GM10248 (cell line): ENCODE results near the gene HFE.

Source experiments
- CTCF ChIA-PET: fragments of 300-600 bp; sonication (Branson Sonifier 250); formaldehyde crosslinking; extraction: SDS; loops from one replicate; lab custom pipeline; 2021; ENCODE audit warnings: antibody characterized with exemption; lab: Yijun Ruan, JAX
- POLR2A ChIA-PET: fragments of 350-650 bp; sonication (Branson Sonifier 250); formaldehyde crosslinking; extraction: SDS; loops from one replicate; lab custom pipeline; 2020; ENCODE audit warnings: antibody characterized with exemption; lab: Yijun Ruan, JAX
- DNase-seq: peaks from one replicate; pipeline ENCODE4 v3.0.0; 2012; ENCODE audit errors: extremely low spot score
- CTCF ChIP-seq: IDR thresholded peaks from 2 replicates; pipeline ENCODE4 v1.5.1; 2012; ENCODE audit warnings: mild to moderate bottlenecking, low read depth; ENCODE audit errors: extremely low read depth, missing control alignments, control extremely low read depth

Gene HFE

GRCh38 chr6:26123947-26124780 is 36.9 kb downstream of the HFE start:
- no peak for TF ChIP-seq CTCF
- POLR2A ChIA-PET: interaction anchor here (0.5 to 5.2 kb wide), 47 partner anchors 9 to 1769 kb away, joined by 3 to 211 read pairs (median 7); partner anchors contain the start of gene HFE
- DNase-seq: peak; percentile 93
- CTCF ChIA-PET: interaction anchor here (0.7 to 4.3 kb wide), 18 partner anchors 9 to 471 kb away, joined by 3 to 28 read pairs (median 5); a partner anchor contains a TSS

- DNase-seq: no peak
- POLR2A ChIA-PET: interaction anchor here (1.1 to 5.2 kb wide), 25 partner anchors 9 to 1768 kb away, joined by 4 to 211 read pairs (median 9); partner anchors contain the start of gene HFE
- CTCF ChIA-PET: interaction anchor here (1.0 to 4.3 kb wide), 11 partner anchors 8 to 471 kb away, joined by 3 to 28 read pairs (median 6); a partner anchor contains a TSS
These were observed 37.8 kb downstream of the HFE start for GRCh38 chr6:26124781-26125685.

GRCh38 chr6:26126394-26127235 is 39.4 kb downstream of the HFE start:
- ChIA-PET POLR2A (interaction anchor here (0.6 to 5.2 kb wide), 7 partner anchors 22 to 1743 kb away, joined by 3 to 211 read pairs (median 4); a partner anchor contains a TSS), CTCF (interaction anchor here (1.0 to 4.3 kb wide), 5 partner anchors 21 to 377 kb away, joined by 3 to 28 read pairs (median 3); a partner anchor contains a TSS)
- no peak for TF ChIP-seq CTCF
- DNase-seq: no peak

More at GRCh38 chr6:26124781-26125685, 37.8 kb downstream of the HFE start:
- TF ChIP-seq CTCF: no peak

- ChIA-PET POLR2A (interaction anchor here (0.8 to 1.4 kb wide), 2 partner anchors 25 to 144 kb away, joined by 3 to 9 read pairs; a partner anchor contains a TSS), CTCF (interaction anchor here (2.6 kb wide), 1 partner anchor 102 kb away, joined by 7 read pairs; no protein-coding TSS in a partner anchor)
- DNase-seq: no peak
- no peak for TF ChIP-seq CTCF
These were observed 41.0 kb downstream of the HFE start for GRCh38 chr6:26128013-26128771.

GRCh38 chr6:26129656-26130055 is 42.4 kb downstream of the HFE start:
- ChIA-PET CTCF (no interaction called here), POLR2A (interaction anchor here (2.9 kb wide), 1 partner anchor 27 kb away, joined by 11 read pairs; a partner anchor contains a TSS)
- no peak for DNase-seq
- TF ChIP-seq CTCF: no peak
